Fibroblast of skin of right biceps (primary cell): ENCODE results near the gene AGBL5.
"Not testable (repeated sequence)": the region's sequence is repeated elsewhere in the genome, so short reads cannot be mapped to it uniquely, and the experiment has no call there.

Experiments used
- DNase-seq: peaks from one replicate; pipeline ENCODE4 v3.0.0-alpha.2; 2013

Gene AGBL5

GRCh38 chr2:27093430-27094352 is 42.2 kb downstream of the AGBL5 start:
- DNase-seq: no peak

DNA sequence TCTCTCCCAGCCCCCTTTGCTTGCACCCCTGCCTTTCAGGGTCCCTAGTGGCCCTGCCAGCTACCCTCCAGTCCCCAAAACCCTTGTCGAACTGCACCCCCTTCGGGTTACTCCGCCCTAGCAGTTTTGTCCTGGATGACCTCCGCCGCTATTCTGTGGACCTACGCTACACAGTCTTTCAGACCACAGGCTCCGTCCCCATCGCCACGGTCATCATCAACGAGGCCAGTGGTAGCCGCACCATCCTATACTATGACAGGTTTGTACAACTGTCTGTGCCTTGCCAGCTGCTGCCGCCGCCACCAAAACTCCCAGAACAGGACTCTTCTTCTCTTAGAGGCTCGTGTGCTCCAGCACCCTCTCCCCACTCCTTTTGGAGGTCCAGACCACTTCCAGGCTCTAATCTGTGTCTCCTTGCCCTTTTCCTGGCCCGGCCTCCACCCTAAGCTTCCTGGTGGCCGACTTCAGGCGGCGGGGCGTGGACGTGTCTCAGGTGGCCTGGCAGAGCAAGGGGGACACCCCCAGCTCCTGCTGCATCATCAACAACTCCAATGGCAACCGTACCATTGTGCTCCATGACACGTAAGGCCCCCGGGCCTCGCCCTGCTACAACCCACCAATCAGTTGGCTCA is 43.0 kb downstream of the AGBL5 start:
- DNase-seq: no peak

DNA sequence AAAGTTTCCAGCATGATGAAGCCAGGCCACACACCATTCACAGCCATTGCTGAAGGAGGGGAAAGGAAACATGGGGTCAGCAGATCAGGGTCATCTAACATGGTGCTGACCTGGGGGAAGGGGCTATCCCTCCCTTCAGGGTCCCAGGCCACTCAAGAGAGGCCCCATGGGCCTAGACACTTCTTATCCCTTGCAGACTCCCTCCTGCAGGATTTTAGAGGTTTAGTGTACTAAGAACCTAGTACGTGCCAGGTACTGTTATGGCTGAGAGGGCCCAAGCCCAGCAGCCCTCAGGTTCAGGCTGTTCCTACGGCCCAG is 43.9 kb downstream of the AGBL5 start:
- no peak for DNase-seq

GRCh38 chr2:27095745-27096651 is 44.5 kb downstream of the AGBL5 start:
- DNase-seq: peak; percentile 54

GRCh38 chr2:27096748-27097297 is 45.4 kb downstream of the AGBL5 start:
- no peak for DNase-seq

- DNase-seq: no peak
Measured at GRCh38 chr2:27097341-27097740, 45.9 kb downstream of the AGBL5 start.

GRCh38 chr2:27099334-27099955 is 48.0 kb downstream of the AGBL5 start:
- DNase-seq: no peak

GRCh38 chr2:27100036-27100435 is 48.6 kb downstream of the AGBL5 start:
- no peak for DNase-seq

- DNase-seq: no peak
Measured at GRCh38 chr2:27102329-27102728, 50.9 kb downstream of the AGBL5 start.

DNA sequence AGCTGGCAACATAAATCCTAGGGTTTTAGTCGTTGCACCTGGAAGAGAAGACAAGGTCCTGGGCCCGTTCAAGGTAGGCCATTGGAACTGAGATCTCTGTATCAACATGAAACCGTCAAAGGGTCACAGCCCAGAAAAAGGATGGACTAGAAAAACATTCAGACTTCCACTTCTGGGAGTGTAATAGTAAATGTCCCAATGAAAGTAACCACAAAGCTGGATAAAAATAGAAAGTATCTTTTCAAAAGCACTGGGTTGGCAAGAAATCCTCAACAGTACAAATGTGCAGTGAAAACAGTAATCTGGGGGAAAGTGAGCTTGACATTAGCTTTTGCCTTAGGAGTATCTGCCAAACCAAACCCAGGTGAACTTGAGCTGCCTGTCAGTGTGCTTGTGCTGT is 54.5 kb downstream of the AGBL5 start:
- no peak for DNase-seq

DNA sequence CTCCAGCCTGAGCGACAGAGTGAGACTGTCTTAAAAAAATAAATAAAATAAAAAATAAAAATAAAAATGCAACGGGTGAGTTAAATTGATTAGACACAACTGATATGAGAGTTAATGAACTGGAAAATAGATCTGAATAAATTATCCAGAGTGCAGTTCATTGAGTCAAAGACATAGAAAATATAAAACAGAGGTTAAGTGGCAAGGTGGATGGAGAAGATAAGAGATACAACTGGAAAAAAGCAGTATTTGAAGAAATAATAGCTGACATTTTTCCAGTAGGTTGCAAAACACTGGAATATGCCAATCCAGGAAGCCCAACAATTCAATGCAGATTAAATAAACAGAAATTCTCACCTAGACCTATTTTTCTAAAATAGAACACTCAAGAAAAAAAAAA is 56.8 kb downstream of the AGBL5 start:
- no peak for DNase-seq

DNA sequence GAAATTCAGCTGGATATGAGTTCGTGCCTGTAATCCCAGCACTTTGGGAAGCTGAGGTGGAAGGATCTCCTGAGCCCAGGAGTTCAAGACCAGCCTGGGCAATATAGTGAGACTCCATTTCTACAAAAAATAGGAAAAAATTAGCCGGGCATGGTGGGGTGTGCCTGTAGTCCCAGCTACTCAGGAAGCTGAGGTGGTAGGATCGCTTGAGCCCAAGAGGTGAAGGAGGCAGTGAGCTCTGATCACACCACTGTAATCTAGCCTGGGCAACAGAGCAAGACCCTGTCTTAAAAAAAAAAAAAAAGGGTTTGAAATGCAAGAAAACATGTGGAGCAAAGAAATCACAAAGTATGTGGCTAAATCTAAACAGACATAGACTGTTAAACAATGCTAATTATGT is 57.6 kb downstream of the AGBL5 start:
- no peak for DNase-seq

- DNase-seq: not testable (repeated sequence)
Measured at GRCh38 chr2:27110603-27111352, 59.3 kb downstream of the AGBL5 start.

- DNase-seq: not testable (repeated sequence)
Measured at GRCh38 chr2:27111392-27112078, 60.1 kb downstream of the AGBL5 start.

GRCh38 chr2:27115519-27115918 is 64.1 kb downstream of the AGBL5 start:
- DNase-seq: no peak

- no peak for DNase-seq
Measured at GRCh38 chr2:27117995-27118524, 66.6 kb downstream of the AGBL5 start.

DNA sequence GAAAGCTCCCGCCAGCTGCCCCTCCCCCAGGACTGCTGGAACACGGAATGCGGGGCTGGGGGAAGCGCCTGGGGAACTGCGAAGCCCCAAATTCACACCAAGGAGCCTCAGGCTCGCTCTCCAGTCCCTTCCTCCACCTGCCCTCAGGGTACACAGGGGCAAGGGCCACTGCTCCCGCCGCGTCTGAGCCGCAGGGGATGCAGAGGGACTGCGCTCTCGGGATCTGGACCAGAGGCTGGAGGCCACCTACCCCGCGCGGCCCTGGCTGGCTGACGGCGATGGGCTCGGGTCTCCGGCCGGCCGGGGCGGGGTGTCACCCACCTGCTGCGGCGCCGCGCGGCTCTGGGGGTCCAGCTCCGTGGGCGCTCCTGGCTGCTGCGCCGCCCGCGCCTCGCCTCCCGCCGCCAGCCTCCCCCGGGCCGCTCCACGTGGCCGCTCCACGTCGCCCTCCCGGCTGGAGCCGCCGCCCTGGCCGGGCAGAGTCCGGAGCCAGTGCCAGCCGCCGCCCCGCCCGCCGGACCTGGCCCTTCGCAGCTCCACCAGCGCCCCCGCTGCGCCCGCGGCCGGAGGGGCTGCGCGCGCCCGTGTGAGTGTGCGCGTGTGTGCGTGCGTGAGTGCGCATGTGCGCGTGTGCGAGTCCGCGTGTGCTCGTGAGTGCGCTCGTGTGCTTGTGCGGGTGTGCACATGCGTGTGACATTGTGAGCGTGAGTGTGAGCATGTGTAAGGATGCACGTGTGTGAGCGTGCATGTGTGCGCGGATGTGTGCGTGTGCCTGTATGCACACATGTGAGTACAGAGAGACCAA is 67.3 kb downstream of the AGBL5 start, which contains the start of gene CGREF1:
TSS of gene CGREF1 (minus strand) at position 604 of the 805 bp plus-strand sequence. CDS start 14,762 bp downstream, outside the sequence.
- peak; percentile 7 for DNase-seq

- not testable (repeated sequence) for DNase-seq
Measured at GRCh38 chr2:27119330-27119670, 67.8 kb downstream of the AGBL5 start.
